SK-N-SH treated with all-trans-retinoic acid at 6 μM for 48 hours (cell line): ENCODE results near the gene TRIM2.

Experiments
- ARNTL ChIP-seq: fragments of 450-650 bp; formaldehyde crosslinking; IDR thresholded peaks from 2 replicates; pipeline ENCODE4 v1.5.0; 2020; ENCODE audit warnings: low read depth, mild to moderate bottlenecking, moderate library complexity, borderline replicate concordance
- BACH2 ChIP-seq: fragments of 250-450 bp; sonication (Bioruptor Pico); IDR thresholded peaks from 2 replicates; pipeline ENCODE4 v1.9.0; 2021; ENCODE audit warnings: mild to moderate bottlenecking, borderline replicate concordance
- CSDC2 ChIP-seq: fragments of 250-450 bp; sonication (Bioruptor Pico); IDR thresholded peaks from 2 replicates; pipeline ENCODE4 v1.5.0; 2020; ENCODE audit warnings: mild to moderate bottlenecking, moderate library complexity
- OSR1 ChIP-seq: fragments of 250-450 bp; sonication (Bioruptor Pico); IDR thresholded peaks from 2 replicates; pipeline ENCODE4 v1.8.0; 2022; ENCODE audit warnings: moderate library complexity, mild to moderate bottlenecking, inconsistent platforms
- RARB ChIP-seq: fragments of 250-450 bp; sonication (Bioruptor Pico); IDR thresholded peaks from 2 replicates; pipeline ENCODE4 v1.8.0; 2021; ENCODE audit warnings: mild to moderate bottlenecking, moderate library complexity
- SNAI2 ChIP-seq: fragments of 250-450 bp; sonication (Bioruptor Pico); IDR thresholded peaks from 2 replicates; pipeline ENCODE4 v1.5.0; 2020; ENCODE audit warnings: mild to moderate bottlenecking, moderate library complexity
- ZFP3 ChIP-seq: fragments of 250-450 bp; sonication (Bioruptor Pico); IDR thresholded peaks from 2 replicates; pipeline ENCODE4 v1.5.0; 2020; ENCODE audit warnings: mild to moderate bottlenecking, moderate library complexity
- ZNF70 ChIP-seq: fragments of 450-650 bp; formaldehyde crosslinking; IDR thresholded peaks from 2 replicates; pipeline ENCODE4 v1.5.0; 2020; ENCODE audit warnings: mild to moderate bottlenecking, moderate library complexity
- TF ChIP-seq, protein P1 (sequence below): fragments of 250-450 bp; sonication (Bioruptor Pico); IDR thresholded peaks from 2 replicates; pipeline ENCODE4 v1.8.0; 2021; ENCODE audit warnings: low read depth, mild to moderate bottlenecking, moderate library complexity, borderline replicate concordance

DNA sequence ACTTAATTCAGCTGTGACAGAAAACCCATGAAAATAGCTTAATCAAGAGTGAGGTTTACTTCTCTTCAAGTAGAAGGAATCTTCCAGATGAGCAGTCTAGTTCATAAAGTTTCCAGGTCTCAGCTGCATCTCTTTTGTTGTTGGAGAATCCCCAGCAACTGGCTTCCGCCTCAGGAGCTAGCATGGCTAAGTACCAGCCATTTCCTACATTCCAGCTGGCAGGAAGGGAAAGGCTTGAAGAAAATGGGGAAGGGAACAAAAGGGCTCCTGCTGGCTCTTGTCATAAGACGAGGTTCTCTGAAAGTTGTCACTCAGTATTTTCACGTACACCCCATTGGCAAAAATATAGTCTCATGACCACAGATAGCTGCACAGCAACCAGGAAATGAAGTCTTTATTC, 27.3 kb upstream of the TRIM2 start:
- TF ChIP-seq, protein P1, sequence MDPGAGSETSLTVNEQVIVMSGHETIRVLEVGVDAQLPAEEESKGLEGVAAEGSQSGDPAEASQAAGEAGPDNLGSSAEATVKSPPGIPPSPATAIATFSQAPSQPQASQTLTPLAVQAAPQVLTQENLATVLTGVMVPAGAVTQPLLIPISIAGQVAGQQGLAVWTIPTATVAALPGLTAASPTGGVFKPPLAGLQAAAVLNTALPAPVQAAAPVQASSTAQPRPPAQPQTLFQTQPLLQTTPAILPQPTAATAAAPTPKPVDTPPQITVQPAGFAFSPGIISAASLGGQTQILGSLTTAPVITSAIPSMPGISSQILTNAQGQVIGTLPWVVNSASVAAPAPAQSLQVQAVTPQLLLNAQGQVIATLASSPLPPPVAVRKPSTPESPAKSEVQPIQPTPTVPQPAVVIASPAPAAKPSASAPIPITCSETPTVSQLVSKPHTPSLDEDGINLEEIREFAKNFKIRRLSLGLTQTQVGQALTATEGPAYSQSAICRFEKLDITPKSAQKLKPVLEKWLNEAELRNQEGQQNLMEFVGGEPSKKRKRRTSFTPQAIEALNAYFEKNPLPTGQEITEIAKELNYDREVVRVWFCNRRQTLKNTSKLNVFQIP = no peak
- TF ChIP-seq CSDC2 = no peak
- no peak for TF ChIP-seq BACH2 (CRISPR knock-in tag)
- TF ChIP-seq ARNTL (CRISPR knock-in tag) = no peak
- no peak for TF ChIP-seq OSR1 (CRISPR knock-in tag)
- TF ChIP-seq SNAI2 (CRISPR knock-in tag) = no peak
- no peak for TF ChIP-seq RARB (CRISPR knock-in tag)
- TF ChIP-seq ZFP3 (CRISPR knock-in tag) = no peak
- TF ChIP-seq ZNF70 = no peak
